ENCODE data around the gene ACSS2.

GRCh38 chr20:34881689-34882088 is 5.3 kb downstream of the ACSS2 start:
- TF ChIP-seq YY1 (IDR thresholded peaks at IDR 0.05; ENCODE audit: insufficient read depth, insufficient read length) = no peak
- TF ChIP-seq ZNF274 (IDR thresholded peaks at IDR 0.05; ENCODE audit: low read depth, low read length) = no peak
- TF ChIP-seq SUZ12 (IDR thresholded peaks at IDR 0.05; ENCODE audit: extremely low read depth, insufficient read depth, insufficient read length) = no peak

All from NT2/D1 (cell line).